GM12872 (cell line): ENCODE data around the gene TAF7.

Experiments
- CTCF ChIP-seq: IDR thresholded peaks from 3 replicates; pipeline ENCODE4 v1.5.1; 2011; ENCODE audit warnings: low read depth, mild to moderate bottlenecking, low read length, moderate library complexity; ENCODE audit not compliant: insufficient read depth

Gene TAF7

GRCh38 chr5:141298376-141298775 is 22.2 kb downstream of the TAF7 start:
- TF ChIP-seq CTCF: no peak

GRCh38 chr5:141272906-141273305 is 47.7 kb downstream of the TAF7 start:
- no peak for TF ChIP-seq CTCF

GRCh38 chr5:141269195-141269594 is 51.4 kb downstream of the TAF7 start:
- no peak for TF ChIP-seq CTCF
